Stimulated activated CD8-positive, alpha-beta memory T cell treated with anti-CD3 and anti-CD28 coated beads, Interleukin-12 subunit alpha, Interleukin-12 subunit beta, amount 100 ng/mL, for 1 hour (primary cell): Measurements from ENCODE around the gene RIN1.

ENCODE experiments used
- DNase-seq: peaks from one replicate; pipeline ENCODE4 v3.0.0-alpha.2; 2020; ENCODE audit warnings: low read depth

Gene RIN1

GRCh38 chr11:66294626-66295620 is 41.3 kb downstream of the RIN1 start:
- no peak for DNase-seq

- DNase-seq, result no peak
Observed at GRCh38 chr11:66293777-66294625, 42.2 kb downstream of the RIN1 start.

GRCh38 chr11:66293352-66293751 is 42.9 kb downstream of the RIN1 start:
- DNase-seq, result no peak

GRCh38 chr11:66292543-66293332 is 43.5 kb downstream of the RIN1 start:
- no peak for DNase-seq

GRCh38 chr11:66291706-66292542 is 44.3 kb downstream of the RIN1 start, which contains the start of gene TMEM151A:
TSS of gene TMEM151A (plus strand) at chr11:66291894. CDS start at chr11:66292014, 120 bp downstream.
- no peak for DNase-seq

- DNase-seq, result no peak
Observed at GRCh38 chr11:66291303-66291705, 44.9 kb downstream of the RIN1 start.

GRCh38 chr11:66290330-66290621 is 46.0 kb downstream of the RIN1 start:
- DNase-seq, result no peak

GRCh38 chr11:66289548-66290329 is 46.5 kb downstream of the RIN1 start:
- peak; percentile 50 for DNase-seq

GRCh38 chr11:66288671-66289547 is 47.3 kb downstream of the RIN1 start, which contains the start of gene YIF1A:
TSS of gene YIF1A (minus strand) at chr11:66289143. CDS start at chr11:66288985, 158 bp downstream.
- DNase-seq, result peak; percentile 96

GRCh38 chr11:66287889-66288670 is 48.2 kb downstream of the RIN1 start:
- DNase-seq, result no peak

GRCh38 chr11:66287211-66287888 is 48.9 kb downstream of the RIN1 start:
- DNase-seq, result no peak

- no peak for DNase-seq
Observed at GRCh38 chr11:66286699-66287098, 49.5 kb downstream of the RIN1 start.

- DNase-seq, result no peak
Observed at GRCh38 chr11:66285250-66285947, 50.8 kb downstream of the RIN1 start.

- no peak for DNase-seq
Observed at GRCh38 chr11:66284526-66285078, 51.6 kb downstream of the RIN1 start.

- no peak for DNase-seq
Observed at GRCh38 chr11:66283461-66284105, 52.7 kb downstream of the RIN1 start.
